Right cardiac atrium (tissue), 5 donors: ENCODE measurements around the gene UBE2R2. TPM values are rescaled to one million over a fixed set of nuclear protein-coding genes. Genes with fewer than 3 reads are reported as not detected.
A peak's percentile ranks its signal among the peaks of the same experiment; 100 is the strongest.
"Not testable (repeated sequence)": the region's sequence is repeated elsewhere in the genome, so short reads cannot be mapped to it uniquely, and the experiment has no call there.

Experiments
- ATAC-seq, 2 donors: fragments of 200-7000 bp; cut with Tn5 transposase; one replicate each; pipeline versions ENCODE4 v1.8.0 to v1.9.1; 2020; ENCODE audit warnings: moderate library complexity in 2 of 2, mild to moderate bottlenecking in 1 of 2
- DNase-seq, 3 donors: peaks; one replicate each; pipeline ENCODE4 v3.0.0-alpha.2; 2020
- H3K27ac ChIP-seq: one replicate; pipeline ENCODE4 v1.5.1; 2013; ENCODE audit warnings: mild to moderate bottlenecking, low read length, control low read depth, moderate library complexity
- H3K27me3 ChIP-seq: one replicate; pipeline ENCODE4 v1.6.1; 2013; ENCODE audit not compliant: control insufficient read depth, insufficient read depth
- H3K4me1 ChIP-seq: one replicate; pipeline ENCODE4 v1.6.1; 2013; ENCODE audit warnings: low read length; ENCODE audit not compliant: control insufficient read depth, insufficient read depth
- H3K4me3 ChIP-seq: one replicate; pipeline ENCODE4 v1.5.1; 2013; ENCODE audit warnings: low read length, control low read depth
- H3K9me3 ChIP-seq: one replicate; pipeline ENCODE4 v1.6.1; 2013; ENCODE audit warnings: low read length; ENCODE audit not compliant: control insufficient read depth
- WGBS: extraction: QIAGEN DNeasy Blood & Tissue Kit; methylation state at CpG from one replicate; pipeline ENCODE4 v1.1.7; 2013; 5-methylcytosine and 5-hydroxymethylcytosine counted together
- intact Hi-C, 4 donors: fragments of 100-400 bp; cut with DNase I; formaldehyde crosslinking; loops; one replicate each; pipeline versions ENCODE4 v1.11.0 to v1.14.0; 2022 to 2023
- polyA plus RNA-seq: library from polyadenylated mRNA; stranded (reverse); fragments of 200-250 nt; gene quantifications from one replicate; pipeline ENCODE4 v1.2.3, GENCODE V29; 2013
- total RNA-seq, 4 donors: library from RNA; stranded (reverse); fragmentation: NEBNext Ultra II Directional; extraction: Animal tissue kit (Norgen Biotek cat#: 25700); gene quantifications; one replicate each; pipeline ENCODE4 v1.2.1, GENCODE V29; 2021
- donor health status: healthy with polysubstance abuse.
- donor health status: DM: no; HTN: yes; CAD: no.
- donor health status: DM: no; HTN: no; CAD: no.
- donor health status: DM: no; HTN: yes; CAD: no; lungs with severe emphysema.
- donor health status: DM: yes; HTN: yes; CAD: no.

UBE2R2 gene
- total and polyA plus RNA-seq, 5 donors, result 23.9 to 43.8 (median 37.0) TPM

DNA sequence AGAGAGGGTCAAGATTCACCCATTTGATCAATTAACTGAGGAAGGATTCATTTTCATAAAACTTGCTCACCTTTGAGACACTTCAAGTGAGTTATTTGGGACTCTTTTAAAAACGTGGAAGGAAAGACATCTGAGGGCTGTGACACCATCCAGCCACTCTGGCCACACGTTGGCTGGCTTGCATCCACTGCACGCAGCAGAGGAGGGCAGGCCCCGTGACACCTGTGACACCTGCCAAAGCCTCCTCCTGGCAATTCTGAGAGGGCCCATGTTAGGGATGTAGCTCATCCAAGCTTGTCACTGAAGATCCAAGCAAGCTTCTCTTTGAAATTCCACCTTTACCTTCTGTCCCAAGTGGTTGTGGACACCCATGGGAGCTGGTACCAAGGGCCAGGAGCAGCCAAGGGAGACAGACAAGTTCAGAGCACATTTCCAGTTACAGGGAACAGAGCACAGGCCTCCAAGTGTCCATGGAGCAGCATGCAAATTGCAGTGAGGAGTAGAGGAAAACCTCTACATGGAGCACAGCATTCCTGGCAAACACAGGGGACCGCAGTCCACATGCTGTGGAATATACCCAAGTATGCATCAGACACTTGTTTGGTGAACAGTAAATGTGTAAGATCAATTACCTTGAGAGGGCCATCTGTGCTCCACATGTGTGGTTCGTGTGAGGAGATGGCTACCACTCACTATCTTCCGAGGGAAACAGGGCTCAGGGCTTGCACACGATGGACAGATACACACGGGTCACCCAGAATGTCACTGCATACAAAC is 16.8 kb upstream of the UBE2R2 start:
- no peak overlapping the region for H3K27ac ChIP-seq
- WGBS, result 72% methylated on average over 9 of the region's 9 CpGs
- no peaks in the 10 kb centered on the region for H3K9me3 ChIP-seq
- DNase-seq, result no peak
- intact Hi-C loops, result no loop called here
- no peaks in the 10 kb centered on the region for H3K4me1 ChIP-seq
- no peak for ATAC-seq
- no peaks in the 10 kb centered on the region for H3K27me3 ChIP-seq
- H3K4me3 ChIP-seq, result no peak overlapping the region

DNA sequence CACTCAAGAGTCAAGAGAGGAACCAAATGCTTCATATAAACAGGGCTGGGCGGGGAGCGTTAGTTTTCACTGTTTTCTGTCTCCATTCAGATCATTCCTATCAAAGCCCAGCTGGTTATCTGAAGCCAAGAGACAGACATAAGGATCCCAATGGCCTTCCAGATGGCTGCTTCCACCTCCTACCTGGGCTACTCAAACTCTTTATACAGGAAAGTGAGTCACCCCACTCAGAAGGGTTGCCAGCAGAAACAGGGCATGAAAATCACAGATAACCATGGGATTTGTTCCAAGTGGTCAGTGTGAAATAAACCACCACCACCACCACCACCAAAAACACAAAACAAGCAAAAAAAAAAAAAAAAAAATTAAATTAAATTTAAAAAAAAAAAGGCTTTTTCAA is 16.1 kb upstream of the UBE2R2 start:
- Histone ChIP-seq H3K4me1 (no peaks in the 10 kb centered on the region), H3K27me3 (no peaks in the 10 kb centered on the region), H3K9me3 (no peaks in the 10 kb centered on the region), H3K27ac (no peak overlapping the region), H3K4me3 (no peak overlapping the region)
- 57% methylated on average over 2 of the region's 2 CpGs for WGBS
- no peak for ATAC-seq
- no peak for DNase-seq
- intact Hi-C loops, result no loop called here

DNA sequence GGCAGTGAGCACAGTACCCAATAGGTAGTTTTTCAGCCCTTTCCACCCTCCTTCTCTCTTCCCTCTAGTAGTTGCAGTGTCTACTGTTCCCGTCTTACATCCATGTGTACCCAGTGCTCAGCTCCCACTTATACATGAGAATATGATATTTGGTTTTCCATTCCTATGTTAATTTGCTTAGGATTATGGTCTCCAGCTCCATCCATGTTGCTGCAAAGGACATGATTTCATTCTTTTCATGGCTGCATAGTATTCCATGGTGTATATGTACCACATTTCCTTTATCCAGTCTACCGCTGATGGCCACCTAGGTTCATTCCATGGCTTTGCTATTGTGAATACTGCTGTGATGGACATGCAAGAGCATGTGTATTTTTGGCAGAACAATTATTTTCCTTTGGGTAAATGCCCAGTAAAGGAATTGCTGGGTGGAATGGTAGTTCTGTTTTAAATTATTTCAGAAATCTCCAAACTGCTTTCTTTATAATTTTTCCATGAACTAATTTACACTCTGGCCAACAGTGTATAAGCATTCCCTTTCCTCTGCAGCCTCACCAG is 14.9 kb upstream of the UBE2R2 start:
- H3K9me3 ChIP-seq, ATAC-seq, intact Hi-C loops, H3K27ac ChIP-seq, H3K4me1 ChIP-seq, DNase-seq, H3K4me3 ChIP-seq, H3K27me3 ChIP-seq: not testable (repeated sequence)
- 97% methylated on average over 2 of the region's 2 CpGs for WGBS

DNA sequence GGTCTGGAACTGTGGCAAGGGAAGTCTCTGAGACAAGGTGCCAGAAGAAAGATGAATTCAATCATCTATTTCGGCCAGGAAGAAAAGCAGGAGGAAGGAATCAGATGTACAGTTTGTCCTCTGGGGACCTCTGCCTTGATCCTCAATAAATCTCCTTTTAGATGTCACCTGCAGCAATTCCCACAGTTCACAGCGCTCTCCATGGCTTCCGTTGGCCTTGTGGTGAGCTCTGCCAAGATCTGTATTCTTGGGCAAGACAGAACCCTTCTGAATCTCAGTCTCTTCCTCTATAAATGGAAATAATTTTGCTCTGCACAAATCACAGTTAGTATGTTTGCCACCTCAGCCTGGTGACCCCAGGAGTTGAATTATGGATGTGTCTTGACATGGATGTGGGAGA is 12.8 kb upstream of the UBE2R2 start:
- ATAC-seq, DNase-seq, H3K9me3 ChIP-seq, intact Hi-C loops, H3K27me3 ChIP-seq, H3K4me1 ChIP-seq, H3K27ac ChIP-seq, H3K4me3 ChIP-seq: not testable (repeated sequence)
- WGBS, result 86% methylated on average over 3 of the region's 3 CpGs

DNA sequence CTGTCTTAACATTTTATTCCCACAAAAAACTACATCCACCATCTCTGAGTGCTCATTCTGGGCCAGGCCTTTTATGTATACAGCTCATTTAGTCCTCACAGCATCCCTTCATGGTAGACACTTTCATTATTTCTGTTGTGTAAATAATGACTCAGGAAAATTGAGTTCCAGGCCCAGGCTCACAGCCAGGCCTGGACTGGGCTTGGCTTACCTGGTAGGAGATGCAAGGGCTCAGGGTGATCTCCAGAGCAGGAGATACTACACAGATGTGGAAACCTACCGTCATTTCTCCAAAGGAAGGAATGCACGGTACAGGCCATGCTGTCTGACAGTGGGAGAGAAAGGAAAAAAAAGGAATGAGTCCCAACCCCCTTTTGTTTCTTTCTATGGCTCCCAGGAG is 9.8 kb upstream of the UBE2R2 start:
- DNase-seq, H3K9me3 ChIP-seq, ATAC-seq, H3K27ac ChIP-seq, H3K4me3 ChIP-seq, H3K4me1 ChIP-seq, intact Hi-C loops, H3K27me3 ChIP-seq: not testable (repeated sequence)
- 91% methylated on average over 2 of the region's 2 CpGs for WGBS

DNA sequence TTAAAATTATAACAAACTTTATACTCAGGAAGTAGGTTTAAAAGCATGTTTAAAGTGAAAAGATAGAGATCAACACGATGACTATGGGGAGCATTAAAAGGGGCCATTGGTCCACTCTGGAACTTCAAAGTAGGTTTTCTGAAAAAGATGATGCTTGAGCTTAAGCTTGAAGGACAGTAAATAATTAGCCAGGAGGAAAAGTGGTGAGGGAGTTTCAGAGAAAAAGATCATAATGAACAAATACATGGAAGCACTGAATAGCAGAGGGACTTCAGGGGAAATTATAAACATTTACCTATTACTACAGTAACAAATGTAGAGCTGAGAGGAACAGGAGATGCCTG is 8.0 kb upstream of the UBE2R2 start:
- ATAC-seq, H3K27me3 ChIP-seq, DNase-seq, H3K4me1 ChIP-seq, H3K9me3 ChIP-seq, H3K27ac ChIP-seq, H3K4me3 ChIP-seq, intact Hi-C loops: not testable (repeated sequence)
- 70% methylated on average over 1 of the region's 1 CpG for WGBS

DNA sequence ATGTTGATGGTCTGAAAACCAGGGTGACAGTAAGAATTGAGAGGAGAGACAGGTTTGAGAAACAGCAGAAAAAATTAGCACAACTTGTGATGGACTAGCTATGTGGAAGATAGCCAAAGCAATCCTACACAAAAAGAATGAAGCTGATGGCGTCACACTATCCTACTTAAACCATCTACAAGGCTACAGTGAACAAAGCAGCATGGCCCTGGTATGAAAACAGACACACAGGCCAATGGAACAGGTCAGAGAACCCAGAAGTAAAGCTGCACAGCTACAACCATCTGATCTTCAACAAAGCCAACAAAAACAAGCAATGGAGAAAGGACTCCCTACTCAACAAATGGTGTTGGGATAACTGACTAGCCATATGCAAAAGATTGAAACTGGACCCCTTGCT is 7.5 kb upstream of the UBE2R2 start:
- no peaks in the 10 kb centered on the region for H3K9me3 ChIP-seq
- intact Hi-C loops, result no loop called here
- no peaks in the 10 kb centered on the region for H3K4me1 ChIP-seq
- H3K27me3 ChIP-seq, result no peaks in the 10 kb centered on the region
- H3K4me3 ChIP-seq, result no peak overlapping the region
- ATAC-seq (no peak), DNase-seq (no peak)
- WGBS, result 88% methylated on average over 1 of the region's 1 CpG
- H3K27ac ChIP-seq, result no peak overlapping the region

DNA sequence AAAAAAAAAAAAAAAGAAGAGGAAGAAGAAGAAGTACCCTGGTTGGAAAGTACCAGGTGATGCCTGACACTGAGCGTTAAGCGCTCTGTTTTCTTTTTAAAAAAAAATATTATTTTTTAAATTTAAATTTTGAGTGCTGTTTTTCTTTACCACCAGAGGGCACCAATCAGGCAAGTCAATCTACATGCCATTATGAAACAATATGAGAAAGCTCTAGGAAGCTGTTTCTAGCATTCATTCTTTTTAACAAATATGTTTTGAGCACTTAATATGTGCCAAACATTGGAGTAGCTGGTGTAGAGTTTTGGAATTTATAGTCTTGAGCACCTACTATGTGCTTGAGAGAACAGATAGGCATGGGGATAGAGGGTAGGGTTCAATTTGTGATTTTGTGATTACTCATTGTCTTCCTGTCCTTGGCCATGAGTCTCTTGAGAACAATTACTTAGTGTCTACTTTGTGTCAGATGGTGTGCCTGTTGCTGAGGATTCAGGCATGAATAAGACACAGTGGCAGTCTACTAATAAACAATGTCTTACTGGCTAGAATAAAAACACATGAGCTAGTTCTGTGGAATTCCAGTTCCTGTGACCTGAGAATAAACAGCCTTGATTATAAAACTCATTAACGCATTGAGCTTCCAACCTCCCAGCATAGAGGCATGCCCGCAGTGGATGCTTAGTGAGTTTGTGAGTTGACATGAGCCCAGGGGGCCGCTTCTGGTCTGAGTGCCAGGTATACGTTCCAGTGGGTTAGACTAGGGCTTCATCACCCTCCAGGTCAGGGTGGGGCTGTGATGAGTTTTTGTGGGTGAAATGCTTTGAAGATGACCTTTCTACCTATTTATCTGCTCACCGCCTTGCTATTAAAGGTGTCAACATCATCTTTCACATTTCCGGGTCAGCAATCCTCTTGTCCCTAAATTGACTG is 3.0 kb upstream of the UBE2R2 start:
- no peaks in the 10 kb centered on the region for H3K4me1 ChIP-seq
- H3K4me3 ChIP-seq, result no peak overlapping the region
- no peaks in the 10 kb centered on the region for H3K27me3 ChIP-seq
- WGBS, result 62% methylated on average over 8 of the region's 8 CpGs
- ATAC-seq (no peak), DNase-seq (no peak)
- peak overlapping the region; percentile 64 for H3K27ac ChIP-seq
- H3K9me3 ChIP-seq, result no peaks in the 10 kb centered on the region
- intact Hi-C loops, result loop anchor here in 2 of 4 donors (2.0 to 5.0 kb wide), 2 partner anchors 38 to 39 kb away; no protein-coding TSS in a partner anchor

DNA sequence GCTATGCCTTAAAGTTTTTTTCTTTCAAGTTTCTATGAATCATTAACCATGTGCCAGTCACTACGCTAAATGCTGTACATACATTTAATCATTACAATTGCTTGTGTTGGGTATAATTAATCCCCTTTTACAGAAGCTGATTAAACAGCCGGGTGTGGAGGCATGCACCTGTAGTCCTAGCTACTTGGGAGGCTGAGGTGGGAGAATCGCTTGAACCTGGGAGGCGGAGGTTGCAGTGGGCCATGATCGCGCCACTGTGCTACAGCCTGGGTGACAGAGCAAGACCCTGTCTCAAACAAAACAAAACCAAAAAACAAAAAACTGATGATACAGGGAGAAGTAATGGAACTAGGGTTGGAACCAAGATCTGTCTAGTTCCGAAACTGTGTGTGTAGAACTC is 1.2 kb upstream of the UBE2R2 start:
- WGBS, result 95% methylated on average over 7 of the region's 7 CpGs
- DNase-seq (no peak), ATAC-seq (no peak)
- intact Hi-C loops, result loop anchor here in 2 of 4 donors (2.0 to 5.0 kb wide), 2 partner anchors 37 kb away; no protein-coding TSS in a partner anchor
- H3K9me3 ChIP-seq, result no peaks in the 10 kb centered on the region
- no peak overlapping the region for H3K4me3 ChIP-seq
- no peaks in the 10 kb centered on the region for H3K4me1 ChIP-seq
- no peaks in the 10 kb centered on the region for H3K27me3 ChIP-seq
- peak overlapping the region; percentile 73 for H3K27ac ChIP-seq

DNA sequence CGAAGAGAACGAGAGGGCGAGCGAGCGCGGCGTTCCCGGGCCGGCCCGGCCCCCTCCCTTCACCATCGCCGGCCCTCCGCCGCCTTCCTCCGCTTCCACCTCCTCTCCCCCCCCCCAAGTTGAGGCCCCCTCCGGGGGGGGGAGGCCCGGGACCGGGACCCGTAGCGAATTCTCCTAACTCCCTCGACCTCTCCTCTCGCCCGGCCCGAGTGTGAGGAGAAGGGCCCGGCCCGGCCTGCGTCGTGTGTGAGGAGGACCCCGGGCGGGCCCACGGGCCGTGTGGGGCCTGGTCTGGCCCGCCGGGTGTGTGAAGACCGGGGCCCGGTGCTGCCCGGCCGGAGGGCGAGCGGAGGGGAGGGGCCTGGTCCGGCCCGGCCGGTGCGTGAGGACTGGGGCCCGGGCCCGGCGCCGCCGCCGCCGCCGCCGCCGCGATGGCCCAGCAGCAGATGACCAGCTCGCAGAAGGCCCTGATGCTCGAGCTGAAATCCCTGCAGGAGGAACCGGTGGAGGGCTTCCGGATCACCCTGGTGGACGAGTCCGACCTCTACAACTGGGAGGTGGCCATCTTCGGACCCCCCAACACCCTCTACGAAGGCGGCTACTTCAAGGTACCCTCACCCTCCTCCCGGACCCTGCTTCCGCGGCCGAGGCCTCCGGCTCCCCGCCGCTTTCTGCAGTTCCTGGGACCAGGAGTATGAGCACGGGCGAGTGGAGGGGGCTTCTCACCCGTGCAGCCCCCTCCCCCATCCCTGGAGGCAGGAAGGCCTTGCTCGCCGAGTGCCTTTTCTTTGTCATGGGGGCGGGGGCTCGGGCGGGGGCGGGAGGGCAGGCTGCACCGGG is 587 bp downstream of the UBE2R2 start:
- Histone ChIP-seq H3K27ac (peak overlapping the region; percentile 100), H3K9me3 (no peaks in the 10 kb centered on the region), H3K4me1 (no peaks in the 10 kb centered on the region), H3K4me3 (peak overlapping the region; percentile 99), H3K27me3 (no peaks in the 10 kb centered on the region)
- WGBS, result under 1% methylated on average over 81 of the region's 81 CpGs
- DNase-seq (peak; percentile 66 to 82 (median 80)), ATAC-seq (peak; percentile 39)
- intact Hi-C loops, result loop anchor here in 2 of 4 donors (2.0 to 5.0 kb wide), 2 partner anchors 29 to 35 kb away; no protein-coding TSS in a partner anchor
